Posterior vena cava (tissue), 2 donors: ENCODE measurements around the gene GLP2R. TPM values are rescaled to one million over a fixed set of nuclear protein-coding genes. Genes with fewer than 3 reads are reported as not detected.
"Not testable (repeated sequence)": the region's sequence is repeated elsewhere in the genome, so short reads cannot be mapped to it uniquely, and the experiment has no call there.

Source experiments
- DNase-seq: peaks from one replicate; pipeline ENCODE4 v3.0.0-alpha.2; 2020; ENCODE audit warnings: low spot score
- intact Hi-C, 2 donors: fragments of 100-400 bp; cut with DNase I; formaldehyde crosslinking; loops; one replicate each; pipeline versions ENCODE4 v1.14.1 to v1.14.2; 2022 to 2023
- total RNA-seq, 2 donors: library from RNA; stranded (reverse); fragmentation: NEBNext Ultra II Directional; extraction: Animal tissue kit (Norgen Biotek cat#: 25700); gene quantifications; one replicate each; pipeline ENCODE4 v1.2.1, GENCODE V29; 2021
- donor health status: DM: yes; HTN: yes; CAD: no.
- donor health status: DM: yes; HTN: yes; CAD: no.

The GLP2R gene
- total RNA-seq, 2 donors from 2014 or later = 0.05 TPM; not detected in 1

DNA sequence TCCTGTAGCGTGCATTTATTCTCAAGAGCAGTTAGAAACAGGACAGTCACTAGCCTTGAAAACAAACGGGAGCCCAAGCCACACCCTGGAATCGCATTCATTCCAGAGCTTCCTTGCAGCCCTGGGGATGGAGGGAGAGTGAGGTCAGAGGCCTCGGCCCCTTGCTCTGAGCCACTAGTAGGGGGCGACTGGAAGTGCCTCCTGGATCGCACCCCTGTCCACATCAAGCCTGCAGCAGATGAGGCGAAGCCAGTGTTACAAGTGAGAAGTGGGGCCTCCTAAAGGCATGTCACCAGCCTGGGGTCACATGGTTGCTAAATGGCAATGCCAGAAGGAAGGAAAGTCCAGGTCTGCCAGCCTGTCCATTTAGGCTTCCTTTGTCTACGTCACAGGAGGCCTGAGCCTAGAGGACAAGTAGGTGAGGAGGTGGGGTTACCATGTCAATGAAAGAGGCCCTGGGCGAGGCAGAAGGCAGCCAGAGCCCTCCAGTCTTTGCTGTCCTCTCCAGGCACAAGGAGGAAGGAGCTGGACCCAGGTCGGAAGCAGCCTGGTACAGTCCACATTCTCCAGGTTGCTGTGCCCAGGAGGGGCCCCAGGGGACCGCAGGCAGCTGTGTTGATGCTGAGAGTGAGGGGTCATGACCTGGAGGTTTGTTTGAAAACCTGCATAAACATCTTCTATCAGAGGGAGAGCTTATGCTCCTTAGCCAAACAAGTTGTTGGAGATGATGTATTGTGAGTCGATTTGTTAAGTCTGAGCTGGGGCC lies 82.3 kb downstream of the GLP2R start:
- peak; percentile 50 for DNase-seq

GRCh38 chr17:9908649-9909042 lies 82.9 kb downstream of the GLP2R start:
- DNase-seq = no peak
- intact Hi-C loops = loop anchor here in 1 of 2 donors (5.0 kb wide), 1 partner anchor 1374 kb away; no protein-coding TSS in a partner anchor

More for the DNA sequence above, 82.3 kb downstream of the GLP2R start:
- intact Hi-C loops = loop anchor here in 1 of 2 donors (5.0 kb wide), 1 partner anchor 1374 kb away; no protein-coding TSS in a partner anchor

DNA sequence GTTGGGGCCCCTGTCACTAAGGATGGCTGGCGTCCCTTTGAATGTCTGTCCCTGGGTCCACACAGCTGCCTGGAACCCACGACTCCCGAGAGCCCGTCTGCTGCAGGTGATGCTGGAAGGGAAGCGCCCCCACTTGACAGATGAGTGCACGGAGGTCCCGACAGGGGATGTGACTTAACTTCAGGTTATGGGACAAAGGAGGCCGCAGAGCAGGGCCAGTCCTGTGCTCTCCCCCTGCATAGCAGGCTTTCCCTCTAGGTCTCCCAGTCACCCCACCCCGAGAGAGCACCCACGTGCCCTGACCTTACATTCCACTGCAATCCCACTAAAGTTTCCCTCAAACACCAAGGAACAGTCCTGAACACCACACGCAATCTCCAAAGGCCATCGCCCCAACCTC lies 85.4 kb downstream of the GLP2R start:
- DNase-seq = no peak
- intact Hi-C loops = no loop called here

GRCh38 chr17:9912121-9913099 lies 86.7 kb downstream of the GLP2R start:
- intact Hi-C loops = no loop called here
- DNase-seq = no peak

DNA sequence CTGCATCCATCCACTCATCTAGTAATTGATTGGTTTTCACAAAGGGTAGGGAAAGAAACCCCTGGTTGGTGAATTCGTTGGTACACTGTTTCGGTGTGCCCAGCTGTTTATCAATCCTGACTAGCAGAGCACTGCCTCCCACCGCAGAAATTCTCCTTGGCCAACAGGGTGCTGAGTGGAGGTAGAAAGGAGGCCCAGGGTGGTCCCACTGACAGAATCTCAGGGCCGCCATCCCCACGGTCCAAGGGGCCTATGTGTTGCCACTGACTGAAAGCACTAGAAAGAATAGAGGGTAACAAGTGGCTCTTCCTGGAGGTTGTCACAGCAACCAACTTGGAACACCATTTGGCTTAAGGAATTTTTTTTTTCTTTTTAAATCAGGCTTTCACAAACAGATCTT lies 87.8 kb downstream of the GLP2R start:
- no peak for DNase-seq
- intact Hi-C loops = no loop called here

- no peak for DNase-seq
- intact Hi-C loops = no loop called here
Observed at GRCh38 chr17:9916108-9916507, 90.4 kb downstream of the GLP2R start.

DNA sequence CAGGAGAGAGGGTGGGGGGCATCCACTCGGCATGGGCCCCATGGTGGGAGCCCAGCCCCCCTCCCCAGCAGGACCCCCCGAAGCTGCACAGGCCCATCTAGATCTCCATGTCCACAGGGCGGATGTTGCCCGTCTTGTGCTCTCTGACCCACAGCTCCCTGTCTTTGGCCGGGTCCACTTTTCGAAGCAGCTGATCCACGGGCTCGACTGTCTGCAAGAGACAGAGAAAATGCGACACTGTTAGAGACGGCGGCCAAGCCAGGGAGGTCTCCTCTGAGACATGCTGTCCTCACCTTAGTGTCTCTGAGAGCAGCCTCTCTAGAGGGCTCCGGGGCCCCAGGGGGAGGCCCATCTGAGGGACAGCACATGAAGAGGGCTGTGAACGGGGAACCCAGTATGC lies 91.4 kb downstream of the GLP2R start:
- DNase-seq = no peak
- intact Hi-C loops = no loop called here

DNA sequence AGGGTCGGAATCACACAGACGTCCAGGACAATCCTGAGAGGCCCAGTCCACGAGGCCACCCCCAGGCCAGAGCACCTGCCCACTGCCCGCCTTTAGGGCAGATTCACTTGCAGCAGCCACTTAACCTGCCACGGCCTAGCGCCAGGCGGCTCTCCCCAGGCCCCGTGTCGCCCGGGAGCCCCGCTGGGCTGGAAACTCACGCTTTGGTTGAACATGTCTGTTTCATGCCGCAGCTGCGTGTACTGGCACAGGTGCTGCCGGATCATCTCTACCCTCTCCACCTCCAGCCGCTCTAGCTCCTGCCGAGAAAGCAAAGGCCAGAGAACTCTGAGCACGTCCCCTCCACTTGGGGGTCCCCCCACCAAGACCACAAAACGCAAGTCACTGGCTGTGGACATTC lies 92.1 kb downstream of the GLP2R start:
- intact Hi-C loops = no loop called here
- no peak for DNase-seq

GRCh38 chr17:9918352-9918751 lies 92.6 kb downstream of the GLP2R start:
- DNase-seq = no peak
- intact Hi-C loops = no loop called here

GRCh38 chr17:9918804-9919352 lies 93.2 kb downstream of the GLP2R start:
- DNase-seq = no peak
- intact Hi-C loops = no loop called here

DNA sequence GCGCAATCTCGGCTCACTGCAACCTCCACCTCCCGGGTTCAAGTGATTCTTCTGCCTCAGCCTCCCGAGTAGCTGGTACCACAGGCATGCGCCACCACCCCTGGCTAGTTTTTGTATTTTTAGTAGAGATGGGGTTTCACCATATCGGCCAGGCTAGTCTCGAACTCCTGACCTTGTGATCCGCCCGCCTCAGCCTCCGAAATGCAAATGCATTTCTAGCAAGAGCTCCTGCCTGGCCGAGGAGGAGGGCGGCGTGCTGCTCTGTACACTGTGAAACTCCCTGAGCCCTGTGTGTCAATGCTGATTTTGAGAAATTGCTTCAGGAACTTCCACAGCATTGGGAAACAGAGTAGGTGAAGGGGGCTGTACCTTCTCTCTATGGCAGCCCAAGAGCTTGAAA lies 95.5 kb downstream of the GLP2R start:
- not testable (repeated sequence) for DNase-seq
- intact Hi-C loops = loop anchor here in 1 of 2 donors (10.0 kb wide), 1 partner anchor 694 kb away; no protein-coding TSS in a partner anchor

GRCh38 chr17:9922012-9922848 lies 96.5 kb downstream of the GLP2R start:
- no peak for DNase-seq
- intact Hi-C loops = loop anchor here in 1 of 2 donors (10.0 kb wide), 1 partner anchor 693 kb away; no protein-coding TSS in a partner anchor

- no peak for DNase-seq
- intact Hi-C loops = loop anchor here in 1 of 2 donors (10.0 kb wide), 1 partner anchor 690 kb away; no protein-coding TSS in a partner anchor
Observed at GRCh38 chr17:9924735-9925191, 99.0 kb downstream of the GLP2R start.

GRCh38 chr17:9925457-9925856 lies 99.7 kb downstream of the GLP2R start:
- no peak for DNase-seq
- intact Hi-C loops = loop anchor here in 1 of 2 donors (10.0 kb wide), 1 partner anchor 689 kb away; no protein-coding TSS in a partner anchor

DNA sequence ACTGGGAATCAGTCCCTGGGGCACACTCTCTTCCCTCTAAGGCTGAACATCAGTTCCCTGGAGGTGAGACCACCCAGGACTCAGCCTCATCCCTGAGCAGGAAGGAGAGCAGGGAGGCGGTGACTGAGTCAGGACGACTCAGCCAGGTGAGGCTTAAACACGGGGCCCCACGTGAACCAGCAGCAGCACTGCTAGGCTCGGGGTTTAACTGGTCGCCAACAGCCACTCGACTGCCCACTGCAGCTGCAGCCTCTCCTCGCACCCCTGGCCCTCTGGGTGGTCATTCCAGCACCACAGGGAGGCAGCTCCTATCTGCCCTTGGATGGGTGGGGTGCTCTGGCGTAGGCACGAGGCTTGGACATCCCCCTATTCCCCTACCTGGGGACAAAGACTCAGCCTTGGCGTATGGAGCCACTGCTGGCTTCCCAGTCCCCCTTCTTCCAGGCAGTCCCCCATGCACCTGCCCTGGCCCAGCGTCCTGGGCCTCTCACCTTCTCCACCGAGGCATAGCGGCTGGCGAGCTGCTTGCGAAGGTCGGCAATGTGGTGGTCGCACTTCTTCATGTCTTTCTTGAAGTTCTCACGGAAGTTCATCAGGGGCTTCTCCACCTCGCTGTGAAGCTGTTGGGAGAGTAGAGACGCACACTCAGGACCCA lies 100.6 kb downstream of the GLP2R start:
- intact Hi-C loops = loop anchor here in 1 of 2 donors (10.0 kb wide), 1 partner anchor 689 kb away; no protein-coding TSS in a partner anchor
- DNase-seq = no peak

DNA sequence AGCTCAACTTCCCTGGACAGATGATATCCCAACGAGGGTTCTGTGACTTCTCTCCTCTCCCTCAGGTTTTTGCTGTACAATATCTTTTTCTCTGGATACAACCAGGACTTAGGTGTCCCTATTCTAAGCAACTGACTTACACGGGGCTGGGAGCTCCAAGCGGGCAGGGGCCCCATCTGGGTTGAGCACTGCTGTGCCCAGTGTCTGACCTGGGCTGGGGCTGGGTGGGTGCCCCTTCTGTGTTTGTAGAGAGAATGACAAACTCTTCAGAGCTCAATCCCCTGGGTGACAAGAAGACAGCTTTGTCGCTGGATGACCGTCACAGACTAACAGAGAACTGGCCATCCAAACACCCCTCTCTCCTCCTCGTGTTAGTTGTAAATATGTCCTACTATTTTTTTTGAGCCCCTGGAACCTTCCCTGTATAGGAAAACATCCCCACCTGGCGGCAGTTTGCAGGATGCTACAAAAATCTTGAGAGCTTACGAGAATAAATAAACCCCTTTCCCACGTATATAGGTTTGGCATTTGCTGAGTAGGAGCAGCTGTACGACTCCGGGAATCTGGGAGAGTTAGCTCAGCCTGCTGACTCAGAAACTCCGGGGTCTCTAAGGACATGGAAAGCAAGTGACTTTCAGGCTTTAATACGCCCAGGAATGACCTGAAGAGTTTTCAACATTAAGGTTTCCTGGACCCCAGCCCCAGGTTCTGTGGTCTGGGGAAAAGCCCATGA lies 103.0 kb downstream of the GLP2R start:
- no peak for DNase-seq
- intact Hi-C loops = loop anchor here in 1 of 2 donors (10.0 kb wide), 1 partner anchor 686 kb away; no protein-coding TSS in a partner anchor

GRCh38 chr17:9929871-9930270 lies 104.1 kb downstream of the GLP2R start:
- DNase-seq = no peak
- intact Hi-C loops = loop anchor here in 1 of 2 donors (10.0 kb wide), 1 partner anchor 685 kb away; no protein-coding TSS in a partner anchor
